ENCODE results near the gene PTPRH.
A peak's percentile ranks its signal among the peaks of the same experiment; 100 is the strongest.
"Not testable (repeated sequence)": the region's sequence is repeated elsewhere in the genome, so short reads cannot be mapped to it uniquely, and the experiment has no call there.

The PTPRH gene

GRCh38 chr19:55226273-55226672, 17.0 kb upstream of the PTPRH start:
- DNase-seq = no peak

GRCh38 chr19:55225415-55225958, 16.2 kb upstream of the PTPRH start:
- no peak for DNase-seq

- not testable (repeated sequence) for DNase-seq
Measured at GRCh38 chr19:55224679-55225414, 15.5 kb upstream of the PTPRH start.

- no peak for DNase-seq
Measured at GRCh38 chr19:55224038-55224665, 14.9 kb upstream of the PTPRH start.

- DNase-seq = no peak
Measured at GRCh38 chr19:55223291-55224037, 14.2 kb upstream of the PTPRH start.

GRCh38 chr19:55220525-55220924, 11.2 kb upstream of the PTPRH start:
- no peak for DNase-seq

- DNase-seq = peak; percentile 91 to 96 (median 96)
Measured at GRCh38 chr19:55216461-55217198, 7.3 kb upstream of the PTPRH start.

- no peak for DNase-seq
Measured at GRCh38 chr19:55213547-55213946, 4.2 kb upstream of the PTPRH start.

- DNase-seq = peak; percentile 45 to 73 (median 62)
Measured at GRCh38 chr19:55212447-55212846, 3.1 kb upstream of the PTPRH start.

- DNase-seq = no peak
Measured at GRCh38 chr19:55209693-55210472, 582 bp upstream of the PTPRH start.

- DNase-seq = peak; percentile 78 to 88 (median 86)
Measured at GRCh38 chr19:55206664-55207500, 2.4 kb downstream of the PTPRH start.

GRCh38 chr19:55202199-55202598, 7.1 kb downstream of the PTPRH start:
- peak in 3 of 4 experiments; percentile 20 to 51 (median 41) for DNase-seq

- no peak for DNase-seq
Measured at GRCh38 chr19:55199620-55200204, 9.6 kb downstream of the PTPRH start.

GRCh38 chr19:55198651-55199050, 10.7 kb downstream of the PTPRH start:
- DNase-seq = no peak

- peak in 3 of 4 experiments; percentile 20 to 26 (median 24) for DNase-seq
Measured at GRCh38 chr19:55197528-55197927, 11.8 kb downstream of the PTPRH start.

GRCh38 chr19:55196803-55197202, 12.5 kb downstream of the PTPRH start:
- no peak for DNase-seq

GRCh38 chr19:55193481-55193880, 15.8 kb downstream of the PTPRH start:
- DNase-seq = peak in 2 of 4 experiments; percentile 16 to 43

- DNase-seq = peak; percentile 38 to 73 (median 62)
Measured at GRCh38 chr19:55189403-55189835, 19.9 kb downstream of the PTPRH start.

- no peak for DNase-seq
Measured at GRCh38 chr19:55188625-55189024, 20.7 kb downstream of the PTPRH start.

- DNase-seq = no peak
Measured at GRCh38 chr19:55186080-55186479, 23.2 kb downstream of the PTPRH start.

All from suppressor macrophage (primary cell).